ENCODE data around the gene C1orf116.

- TF ChIP-seq CTCF (IDR thresholded peaks at IDR 0.05) (no peak), ZFX (IDR thresholded peaks at IDR 0.05; ENCODE audit: borderline replicate concordance) (no peak)
Measured at GRCh38 chr1:207067665-207068064, 35.1 kb upstream of the C1orf116 start.
